H1 (cell line): ENCODE data around the gene PPP1R7.

Experiments used
- EGR1 ChIP-seq: IDR thresholded peaks from 2 replicates; pipeline ENCODE4 v1.6.1; 2011; ENCODE audit warnings: low read depth, low read length, borderline replicate concordance
- EZH2 ChIP-seq: fragments of 200-600 bp; sonication (generic); IDR thresholded peaks from 2 replicates; pipeline ENCODE4 v1.7.1; 2012; ENCODE audit warnings: low read depth, mild to moderate bottlenecking, moderate library complexity, low read length, inconsistent platforms; ENCODE audit not compliant: severe bottlenecking
- KDM4A ChIP-seq: IDR thresholded peaks from one replicate; pipeline ENCODE4 v1.7.1; 2012; ENCODE audit warnings: low read depth, mild to moderate bottlenecking, moderate library complexity, low read length, inconsistent platforms; ENCODE audit not compliant: severe bottlenecking
- POLR2A ChIP-seq, 2 experiments: IDR thresholded peaks; 1 replicate in 1 of 2; 2 replicates in 1 of 2; pipeline ENCODE4 v1.6.1; 2011; ENCODE audit warnings: low read depth in 2 of 2, low read length in 2 of 2, mild to moderate bottlenecking in 2 of 2; ENCODE audit errors: control extremely low read depth in 1 of 2
- USF2 ChIP-seq: IDR thresholded peaks from 2 replicates; pipeline ENCODE4 v1.6.1; 2011; ENCODE audit warnings: low read length, improper control_type of control experiment
- YY1 ChIP-seq: IDR thresholded peaks from 2 replicates; pipeline ENCODE4 v1.6.1; 2011; ENCODE audit warnings: low read depth, mild to moderate bottlenecking, low read length
- TF ChIP-seq, protein P1 (sequence below), 3 experiments: IDR thresholded peaks; 1 replicate in 2 of 3; 2 replicates in 1 of 3; pipeline versions ENCODE4 v1.5.1 to v1.6.1; 2011; ENCODE audit warnings: low read length in 3 of 3, mild to moderate bottlenecking in 3 of 3, inconsistent platforms in 2 of 3, low read depth in 1 of 3, moderate library complexity in 1 of 3; ENCODE audit not compliant: insufficient read depth in 1 of 3; ENCODE audit errors: control extremely low read depth in 1 of 3

- TF ChIP-seq, protein P1, sequence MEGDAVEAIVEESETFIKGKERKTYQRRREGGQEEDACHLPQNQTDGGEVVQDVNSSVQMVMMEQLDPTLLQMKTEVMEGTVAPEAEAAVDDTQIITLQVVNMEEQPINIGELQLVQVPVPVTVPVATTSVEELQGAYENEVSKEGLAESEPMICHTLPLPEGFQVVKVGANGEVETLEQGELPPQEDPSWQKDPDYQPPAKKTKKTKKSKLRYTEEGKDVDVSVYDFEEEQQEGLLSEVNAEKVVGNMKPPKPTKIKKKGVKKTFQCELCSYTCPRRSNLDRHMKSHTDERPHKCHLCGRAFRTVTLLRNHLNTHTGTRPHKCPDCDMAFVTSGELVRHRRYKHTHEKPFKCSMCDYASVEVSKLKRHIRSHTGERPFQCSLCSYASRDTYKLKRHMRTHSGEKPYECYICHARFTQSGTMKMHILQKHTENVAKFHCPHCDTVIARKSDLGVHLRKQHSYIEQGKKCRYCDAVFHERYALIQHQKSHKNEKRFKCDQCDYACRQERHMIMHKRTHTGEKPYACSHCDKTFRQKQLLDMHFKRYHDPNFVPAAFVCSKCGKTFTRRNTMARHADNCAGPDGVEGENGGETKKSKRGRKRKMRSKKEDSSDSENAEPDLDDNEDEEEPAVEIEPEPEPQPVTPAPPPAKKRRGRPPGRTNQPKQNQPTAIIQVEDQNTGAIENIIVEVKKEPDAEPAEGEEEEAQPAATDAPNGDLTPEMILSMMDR (IDR thresholded peaks at IDR 0.05; ENCODE audit: control extremely low read depth in 1 of 3, insufficient read depth in 1 of 3, low read depth in 1 of 3, low read length in 3 of 3): no peak
- no peak for TF ChIP-seq EZH2
- TF ChIP-seq EGR1: no peak
- TF ChIP-seq YY1: no peak
- no peak for TF ChIP-seq POLR2A (IDR thresholded peaks at IDR 0.05; ENCODE audit: control extremely low read depth in 1 of 2, low read depth in 2 of 2, low read length in 2 of 2)
- no peak for TF ChIP-seq KDM4A
- TF ChIP-seq USF2: no peak
These were observed 8.3 kb downstream of the PPP1R7 start for GRCh38 chr2:241158546-241158900.
